EH (cell line): ENCODE measurements around the gene ELAVL2.

Source experiments
- DNase-seq: peaks from one replicate; pipeline ENCODE4 v3.0.0-alpha.2; 2015; ENCODE audit warnings: low read depth

The ELAVL2 gene

GRCh38 chr9:23821375-23822181 lies 4.5 kb downstream of the ELAVL2 start:
- no peak for DNase-seq

- no peak for DNase-seq
These were observed 5.3 kb downstream of the ELAVL2 start for GRCh38 chr9:23820451-23821374.

GRCh38 chr9:23819403-23819802 lies 6.6 kb downstream of the ELAVL2 start:
- DNase-seq, result no peak

GRCh38 chr9:23814243-23814642 lies 11.8 kb downstream of the ELAVL2 start:
- DNase-seq, result no peak

GRCh38 chr9:23812673-23813072 lies 13.4 kb downstream of the ELAVL2 start:
- no peak for DNase-seq

GRCh38 chr9:23811633-23812032 lies 14.4 kb downstream of the ELAVL2 start:
- DNase-seq, result no peak

GRCh38 chr9:23803216-23803615 lies 22.8 kb downstream of the ELAVL2 start:
- DNase-seq, result no peak

- DNase-seq, result no peak
These were observed 24.5 kb downstream of the ELAVL2 start for GRCh38 chr9:23801523-23801922.

GRCh38 chr9:23799521-23799920 lies 26.5 kb downstream of the ELAVL2 start:
- no peak for DNase-seq

- no peak for DNase-seq
These were observed 27.7 kb downstream of the ELAVL2 start for GRCh38 chr9:23798325-23798724.

GRCh38 chr9:23796209-23796608 lies 29.8 kb downstream of the ELAVL2 start:
- no peak for DNase-seq

GRCh38 chr9:23790351-23791260 lies 35.4 kb downstream of the ELAVL2 start:
- no peak for DNase-seq

- no peak for DNase-seq
These were observed 36.3 kb downstream of the ELAVL2 start for GRCh38 chr9:23789529-23790254.

- no peak for DNase-seq
These were observed 41.1 kb downstream of the ELAVL2 start for GRCh38 chr9:23784962-23785361.

GRCh38 chr9:23783509-23783908 lies 42.5 kb downstream of the ELAVL2 start:
- DNase-seq, result no peak

- no peak for DNase-seq
These were observed 46.8 kb downstream of the ELAVL2 start for GRCh38 chr9:23779220-23779619.

GRCh38 chr9:23777328-23777727 lies 48.7 kb downstream of the ELAVL2 start:
- DNase-seq, result no peak

GRCh38 chr9:23775549-23775948 lies 50.5 kb downstream of the ELAVL2 start:
- DNase-seq, result no peak

GRCh38 chr9:23774266-23774665 lies 51.8 kb downstream of the ELAVL2 start:
- peak; percentile 56 for DNase-seq

- DNase-seq, result no peak
These were observed 53.7 kb downstream of the ELAVL2 start for GRCh38 chr9:23772385-23772783.

GRCh38 chr9:23771746-23772384 lies 54.2 kb downstream of the ELAVL2 start:
- DNase-seq, result peak; percentile 34
